Smooth muscle cell (in vitro differentiated cells): Measurements from ENCODE around the gene ZNF438. TPM values are rescaled to one million over a fixed set of nuclear protein-coding genes. Genes with fewer than 3 reads are reported as not detected.

Source experiments
- DNase-seq: peaks from one replicate; lab custom pipeline; 2025; ENCODE audit not compliant: unreplicated experiment; lab: John Stamatoyannopoulos, UW
- H2AFZ ChIP-seq: fragments of 200-600 bp; sonication (generic); 2 replicates; pipeline ENCODE4 v1.6.0; 2016; ENCODE audit warnings: antibody characterized with exemption, low read depth, mild to moderate bottlenecking
- H3F3A ChIP-seq: fragments of 200-600 bp; sonication (generic); 2 replicates; pipeline ENCODE4 v1.6.0; 2017; ENCODE audit warnings: antibody characterized with exemption, low read depth
- H3K27ac ChIP-seq: fragments of 200-600 bp; sonication (generic); 2 replicates; pipeline ENCODE4 v1.5.1; 2016; ENCODE audit warnings: low read depth, mild to moderate bottlenecking
- H3K27me3 ChIP-seq: fragments of 200-600 bp; sonication (generic); 2 replicates; pipeline ENCODE4 v1.6.1; 2016; ENCODE audit warnings: low read depth, mild to moderate bottlenecking
- H3K36me3 ChIP-seq: fragments of 200-600 bp; sonication (generic); 2 replicates; pipeline ENCODE4 v1.5.1; 2016; ENCODE audit warnings: low read depth
- H3K4me1 ChIP-seq: fragments of 200-600 bp; sonication (generic); 2 replicates; pipeline ENCODE4 v1.5.1; 2016; ENCODE audit warnings: low read depth
- H3K4me2 ChIP-seq: fragments of 200-600 bp; sonication (generic); 2 replicates; pipeline ENCODE4 v1.6.0; 2016; ENCODE audit warnings: mild to moderate bottlenecking
- H3K4me3 ChIP-seq: fragments of 200-600 bp; sonication (generic); 2 replicates; pipeline ENCODE4 v1.5.1; 2016; ENCODE audit warnings: mild to moderate bottlenecking
- H3K79me2 ChIP-seq: fragments of 200-600 bp; sonication (generic); 2 replicates; pipeline ENCODE4 v1.6.0; 2016; ENCODE audit warnings: low read depth, mild to moderate bottlenecking
- H3K9ac ChIP-seq: fragments of 200-600 bp; sonication (generic); 2 replicates; pipeline ENCODE4 v1.6.0; 2016; ENCODE audit warnings: low read depth
- H3K9me3 ChIP-seq: fragments of 200-600 bp; sonication (generic); replicated peaks from 2 replicates; pipeline ENCODE4 v1.5.1; 2016; ENCODE audit warnings: low read depth
- H4K20me1 ChIP-seq: fragments of 200-600 bp; sonication (generic); 2 replicates; pipeline ENCODE4 v1.6.0; 2016; ENCODE audit warnings: low read depth
- CTCF ChIP-seq: fragments of 200-600 bp; sonication (generic); IDR thresholded peaks from 2 replicates; pipeline ENCODE4 v1.5.1; 2017; ENCODE audit warnings: borderline replicate concordance, mild to moderate bottlenecking, antibody characterized with exemption; ENCODE audit not compliant: insufficient read depth, poor library complexity, severe bottlenecking
- WGBS: methylation state at CpG from one replicate; pipeline ENCODE4 v1.1.7; 2016; ENCODE audit warnings: low lambda C conversion rate; 5-methylcytosine and 5-hydroxymethylcytosine counted together
- polyA plus RNA-seq: library from polyadenylated mRNA; unstranded; fragments of >200 nt; fragmentation: Nextera tagmentation; extraction: Ambion mirVana; gene quantifications from 2 replicates; pipeline ENCODE4 v1.2.1, GENCODE V29; 2016
- total RNA-seq: library from RNA; depleted of rRNA; stranded (reverse); fragments of >200 nt; gene quantifications from 2 replicates; pipeline ENCODE4 v1.2.3, GENCODE V29; 2014

ZNF438 gene
- total and polyA plus RNA-seq, 2 experiments from 2014 or later = 2.8 to 3.4 TPM

- Histone ChIP-seq H3K4me3 (no peak overlapping the region), H3K4me2 (no peak overlapping the region), H3F3A (no peaks in the 10 kb centered on the region), H4K20me1 (no peaks in the 10 kb centered on the region), H3K4me1 (peaks cover 7% of the 10 kb centered on the region), H3K27me3 (no peaks in the 10 kb centered on the region), H3K27ac (no peak overlapping the region), H3K9ac (no peak overlapping the region), H2AFZ (no peak overlapping the region), H3K9me3 (no peaks in the 10 kb centered on the region), H3K79me2 (no peaks in the 10 kb centered on the region), H3K36me3 (no peaks in the 10 kb centered on the region)
- no peak for DNase-seq
- TF ChIP-seq CTCF = no peak
- WGBS = 97% methylated on average over 5 of the region's 5 CpGs
These were observed 44.2 kb downstream of the ZNF438 start for GRCh38 chr10:30987463-30987862.

GRCh38 chr10:30986053-30986555 is 45.6 kb downstream of the ZNF438 start:
- Histone ChIP-seq H4K20me1 (no peaks in the 10 kb centered on the region), H2AFZ (no peak overlapping the region), H3K9me3 (no peaks in the 10 kb centered on the region), H3K4me3 (no peak overlapping the region), H3K27me3 (no peaks in the 10 kb centered on the region), H3K27ac (peak overlapping the region; percentile 85), H3K9ac (peak overlapping the region; percentile 7), H3K36me3 (no peaks in the 10 kb centered on the region), H3F3A (no peaks in the 10 kb centered on the region), H3K4me2 (peak overlapping the region; percentile 34), H3K79me2 (no peaks in the 10 kb centered on the region), H3K4me1 (peaks cover 7% of the 10 kb centered on the region)
- no peak for TF ChIP-seq CTCF
- DNase-seq = no peak
- 52% methylated on average over 3 of the region's 3 CpGs for WGBS

GRCh38 chr10:30985512-30985911 is 46.2 kb downstream of the ZNF438 start:
- Histone ChIP-seq H3K4me1 (peaks cover 7% of the 10 kb centered on the region), H3K79me2 (no peaks in the 10 kb centered on the region), H4K20me1 (no peaks in the 10 kb centered on the region), H3F3A (no peaks in the 10 kb centered on the region), H3K36me3 (no peaks in the 10 kb centered on the region), H3K9me3 (no peaks in the 10 kb centered on the region), H3K27ac (peak overlapping the region; percentile 85), H3K4me2 (peak overlapping the region; percentile 34), H3K4me3 (no peak overlapping the region), H3K27me3 (no peaks in the 10 kb centered on the region), H2AFZ (no peak overlapping the region), H3K9ac (peak overlapping the region; percentile 7)
- WGBS = 29% methylated on average over 1 of the region's 1 CpG
- no peak for DNase-seq
- no peak for TF ChIP-seq CTCF
